Measurements from ENCODE around the gene NEK5.

Gene NEK5

GRCh38 chr13:52006523-52007245 is 122.2 kb downstream of the NEK5 start:
- DNase-seq, result no peak

GRCh38 chr13:52005841-52006522 is 122.9 kb downstream of the NEK5 start:
- DNase-seq, result no peak

DNA sequence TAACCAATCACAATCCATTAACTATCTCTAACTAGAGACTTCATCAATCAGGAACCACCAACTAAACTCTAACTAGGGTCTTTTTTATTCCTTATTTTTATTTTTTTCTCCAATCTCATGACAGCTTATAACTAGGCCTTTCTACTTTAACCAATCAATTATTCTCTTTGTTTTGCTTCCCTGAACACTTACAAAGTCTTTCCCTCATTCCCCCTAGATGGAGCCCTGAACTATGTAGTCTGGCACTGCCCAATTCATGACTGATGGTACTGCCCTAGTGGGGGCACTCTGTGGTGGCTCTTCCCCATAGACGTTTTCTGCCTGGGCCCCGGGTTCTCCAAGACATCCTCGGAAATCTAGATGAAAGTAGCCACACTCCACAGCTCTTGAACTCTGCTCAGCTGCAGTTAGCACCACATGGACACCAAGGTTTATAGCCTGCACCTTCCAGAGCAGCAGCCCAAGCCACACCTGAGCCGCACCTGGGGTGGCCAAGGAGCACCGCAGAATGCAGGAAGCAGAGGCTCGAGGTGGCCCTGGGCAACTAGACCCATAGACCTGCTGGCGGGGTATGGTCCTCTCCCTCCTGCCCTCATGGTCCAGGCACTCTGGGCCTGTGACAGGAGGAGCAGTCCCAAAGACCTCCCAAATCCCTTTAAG is 124.2 kb downstream of the NEK5 start:
- DNase-seq, result no peak

GRCh38 chr13:52003541-52003940 is 125.3 kb downstream of the NEK5 start:
- DNase-seq, result no peak

GRCh38 chr13:52002361-52002760 is 126.5 kb downstream of the NEK5 start:
- no peak for DNase-seq

GRCh38 chr13:52001120-52001731 is 127.6 kb downstream of the NEK5 start:
- DNase-seq, result no peak

- no peak for DNase-seq
These were observed 129.0 kb downstream of the NEK5 start for GRCh38 chr13:51999921-52000320.

GRCh38 chr13:51999510-51999911 is 129.4 kb downstream of the NEK5 start:
- no peak for DNase-seq

DNA sequence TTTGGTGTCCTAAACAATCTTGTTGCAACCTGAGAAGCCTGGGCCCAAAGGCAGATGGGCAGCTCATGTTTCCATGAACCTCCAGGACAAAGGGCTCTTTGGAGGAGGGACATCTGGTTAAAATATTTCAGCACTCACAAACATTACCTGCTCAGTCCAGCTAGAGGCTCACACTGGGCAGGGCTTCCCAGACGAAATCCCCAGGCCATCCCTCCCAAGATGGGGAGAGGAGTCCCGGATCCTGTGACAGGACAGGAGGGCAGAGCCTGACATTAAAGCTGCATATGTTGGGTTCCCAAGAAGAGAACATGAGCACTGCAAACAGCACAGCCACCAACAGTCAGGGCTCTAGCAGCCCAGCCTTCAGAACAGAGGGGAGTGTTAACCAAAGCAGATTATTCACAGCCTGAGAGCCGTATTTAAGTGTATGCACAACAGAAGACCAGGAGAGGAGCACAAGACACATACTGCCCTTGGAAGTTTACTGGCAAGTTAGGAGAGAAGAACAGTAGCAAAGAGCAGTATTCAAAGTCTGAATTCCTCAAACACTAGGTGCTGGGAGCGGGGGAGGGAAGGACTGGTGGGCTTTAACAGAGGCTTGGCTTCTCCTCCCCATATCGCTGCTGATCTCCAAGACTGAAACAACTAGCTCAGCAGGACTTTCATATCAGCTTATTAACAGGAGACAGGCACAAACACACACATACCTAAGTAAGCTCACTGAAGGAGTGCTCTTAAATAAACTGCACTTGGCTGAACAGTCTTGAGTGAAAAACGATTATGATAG is 130.0 kb downstream of the NEK5 start:
- no peak for DNase-seq

GRCh38 chr13:51997641-51998330 is 131.1 kb downstream of the NEK5 start:
- DNase-seq, result no peak

- DNase-seq, result no peak
These were observed 131.7 kb downstream of the NEK5 start for GRCh38 chr13:51997186-51997585.

DNA sequence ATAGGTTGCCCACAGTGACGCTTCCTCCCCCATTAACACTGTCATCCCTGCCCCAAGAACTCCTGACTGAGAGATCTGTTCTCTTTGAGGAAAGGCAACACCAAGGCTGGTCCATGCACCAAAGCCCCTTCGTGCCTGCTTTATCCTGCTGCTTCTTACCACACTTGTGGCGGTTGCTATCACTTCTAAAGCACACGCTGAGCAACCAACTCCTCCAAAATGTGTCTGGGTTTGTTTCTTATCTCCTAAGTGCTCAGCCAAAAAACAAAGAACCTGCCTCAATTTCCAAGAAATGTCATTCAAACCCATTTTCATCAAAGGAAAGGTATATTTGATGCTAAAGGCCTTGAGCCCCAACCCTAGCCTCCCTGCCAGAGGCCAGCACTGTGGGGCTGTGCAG is 132.2 kb downstream of the NEK5 start:
- no peak for DNase-seq

- DNase-seq, result no peak
These were observed 133.0 kb downstream of the NEK5 start for GRCh38 chr13:51995677-51996551.

DNA sequence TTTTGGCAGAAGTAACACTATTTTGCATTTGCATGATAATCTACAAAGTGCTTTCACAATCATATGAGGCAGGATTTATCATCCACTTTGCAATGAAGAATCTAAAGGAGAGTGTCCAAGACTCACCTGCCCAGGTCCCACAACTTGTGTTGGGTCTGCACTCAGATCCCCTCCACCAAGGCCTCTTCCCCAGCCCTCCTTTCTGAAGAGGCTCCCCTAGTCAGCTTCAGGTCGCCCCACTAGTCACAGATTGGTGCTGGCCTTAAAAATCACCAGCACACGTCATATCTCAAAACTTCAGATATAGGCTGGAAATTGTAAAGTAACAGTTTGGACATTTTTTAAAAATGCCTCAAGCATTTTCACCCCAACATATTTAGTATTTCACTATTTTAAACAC is 135.2 kb downstream of the NEK5 start:
- no peak for DNase-seq

DNA sequence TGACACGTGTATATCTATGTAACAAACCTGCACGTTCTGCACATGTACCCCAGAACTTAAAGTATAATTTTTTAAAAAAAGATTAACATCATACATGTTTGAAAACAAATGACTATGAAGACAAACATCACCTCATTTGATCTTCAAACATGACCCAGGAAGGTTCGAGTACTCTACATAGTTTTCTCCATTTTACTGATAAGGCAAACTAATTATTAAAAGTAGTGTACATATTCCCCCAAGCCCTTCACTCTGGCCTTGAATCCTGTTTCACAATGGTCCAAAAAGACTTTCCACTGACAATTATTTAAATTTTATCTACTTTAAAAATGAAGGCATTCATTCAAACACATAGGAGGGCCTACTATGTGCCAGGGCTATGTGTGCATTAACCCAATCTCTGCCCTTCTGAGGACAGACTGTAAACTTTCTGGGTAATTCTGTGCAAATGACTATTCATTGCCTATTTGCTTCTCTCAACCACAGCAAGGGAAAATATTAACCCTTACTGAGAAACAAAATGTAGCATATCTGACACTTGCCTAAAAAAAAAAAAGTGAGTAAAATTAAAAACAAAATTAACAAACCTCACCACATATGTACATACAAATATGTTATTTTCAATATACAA is 139.8 kb downstream of the NEK5 start:
- no peak for DNase-seq

All from CD4-positive, alpha-beta T cell treated with Interleukin-6 for 4 hours (primary cell).